GM12878 (cell line): ENCODE measurements around the gene VSTM5. TPM values are rescaled to one million over a fixed set of nuclear protein-coding genes. Genes with fewer than 3 reads are reported as not detected.

Experiments
- BCL11A ChIP-seq: IDR thresholded peaks from 2 replicates; pipeline ENCODE4 v1.6.1; 2011; ENCODE audit warnings: low read depth, low read length
- CEBPB ChIP-seq, 2 experiments: fragments of 150-350 bp in 1 of 2; IDR thresholded peaks; 2 replicates each; pipeline ENCODE4 v1.6.1; 2012 to 2014; ENCODE audit warnings: low read depth in 2 of 2, low read length in 2 of 2, borderline replicate concordance in 1 of 2, inconsistent platforms in 1 of 2
- FOXM1 ChIP-seq: IDR thresholded peaks from 2 replicates; pipeline ENCODE4 v1.6.1; 2012; ENCODE audit warnings: low read depth, mild to moderate bottlenecking, inconsistent platforms, low read length, moderate library complexity
- GABPA ChIP-seq: IDR thresholded peaks from 2 replicates; pipeline ENCODE4 v1.6.1; 2014; ENCODE audit warnings: antibody characterized with exemption, low read depth, mild to moderate bottlenecking, inconsistent platforms
- HCFC1 ChIP-seq: fragments of 150-350 bp; IDR thresholded peaks from 2 replicates; pipeline ENCODE4 v1.6.1; 2014; ENCODE audit warnings: low read length
- HDAC6 ChIP-seq: fragments of 200-600 bp; sonication (generic); IDR thresholded peaks from one replicate; pipeline ENCODE4 v1.8.0; 2017; ENCODE audit warnings: antibody characterized with exemption; ENCODE audit not compliant: unreplicated experiment
- NFXL1 ChIP-seq: fragments of 450-650 bp; IDR thresholded peaks from 2 replicates; pipeline ENCODE4 v1.6.1; 2017; ENCODE audit warnings: antibody characterized with exemption, mild to moderate bottlenecking, borderline replicate concordance
- NRF1 ChIP-seq: conservative IDR thresholded peaks from 2 replicates; pipeline ENCODE4 v1.6.1; 2011; ENCODE audit warnings: mild to moderate bottlenecking, low read depth, low read length, improper control_type of control experiment
- PML ChIP-seq: IDR thresholded peaks from 2 replicates; pipeline ENCODE4 v1.6.1; 2012; ENCODE audit warnings: low read length, inconsistent platforms
- RAD51 ChIP-seq: fragments of 450-650 bp; IDR thresholded peaks from 2 replicates; pipeline ENCODE4 v1.6.1; 2016; ENCODE audit warnings: moderate library complexity, mild to moderate bottlenecking, inconsistent platforms
- RB1 ChIP-seq: fragments of 450-650 bp; formaldehyde crosslinking; IDR thresholded peaks from 2 replicates; pipeline ENCODE4 v1.6.1; 2017; ENCODE audit warnings: mild to moderate bottlenecking, borderline replicate concordance
- RFX5 ChIP-seq: IDR thresholded peaks from 2 replicates; pipeline ENCODE4 v1.6.1; 2011; ENCODE audit warnings: low read depth, low read length, improper control_type of control experiment
- SMAD1 ChIP-seq: fragments of 450-650 bp; IDR thresholded peaks from 2 replicates; pipeline ENCODE4 v1.6.1; 2018; ENCODE audit warnings: mild to moderate bottlenecking, low read depth; ENCODE audit not compliant: partially characterized antibody
- SMC3 ChIP-seq: IDR thresholded peaks from 2 replicates; pipeline ENCODE4 v1.6.1; 2011; ENCODE audit warnings: low read length, improper control_type of control experiment, borderline replicate concordance
- SREBF2 ChIP-seq: IDR thresholded peaks from 2 replicates; pipeline ENCODE4 v1.6.1; 2012; ENCODE audit warnings: mild to moderate bottlenecking, low read length
- STAT1 ChIP-seq: fragments of 450-650 bp; conservative IDR thresholded peaks from 2 replicates; pipeline ENCODE4 v1.6.1; 2014; ENCODE audit warnings: antibody characterized with exemption, mild to moderate bottlenecking
- STAT3 ChIP-seq: IDR thresholded peaks from 2 replicates; pipeline ENCODE4 v1.6.1; 2011; ENCODE audit warnings: low read depth, low read length, improper control_type of control experiment
- ZNF217 ChIP-seq: fragments of 450-650 bp; IDR thresholded peaks from 2 replicates; pipeline ENCODE4 v1.6.1; 2017; ENCODE audit warnings: antibody characterized with exemption, mild to moderate bottlenecking
- ZNF274 ChIP-seq: IDR thresholded peaks from one replicate; pipeline ENCODE4 v1.8.0; 2011; ENCODE audit not compliant: insufficient read length, insufficient read depth
- ZNF384 ChIP-seq: IDR thresholded peaks from 2 replicates; pipeline ENCODE4 v1.6.1; 2012; ENCODE audit warnings: low read depth, mild to moderate bottlenecking, low read length, improper control_type of control experiment, borderline replicate concordance
- polyA plus RNA-seq, 11 experiments: library from polyadenylated mRNA; depleted of rRNA in 4 of 11; unstranded in 6 of 11; stranded (reverse) in 5 of 11; fragments of >200 nt; fragmentation: Nextera tagmentation in 4 of 11; fragmentation: Illumina TruSeq in 1 of 11; extraction: Ambion mirVana in 4 of 11; extraction: Trizol in 1 of 11; gene quantifications; 1 replicate in 1 of 11; 2 replicates in 10 of 11; pipeline versions ENCODE4 v1.2.1 to v1.2.3, GENCODE V29; 2011 to 2016; ENCODE audit warnings: inconsistent platforms in 2 of 11, missing spikeins in 2 of 11, low read depth in 1 of 11
- total RNA-seq, 4 experiments: library from RNA; depleted of rRNA in 3 of 4; stranded (reverse); fragments of >200 nt in 3 of 4; fragmentation: Illumina TruSeq in 1 of 4; extraction: Trizol in 1 of 4; gene quantifications; 2 replicates each; pipeline versions ENCODE4 v1.2.1 to v1.2.3, GENCODE V29; 2013 to 2021
- TF ChIP-seq, protein P1 (sequence below): IDR thresholded peaks from 2 replicates; pipeline ENCODE4 v1.6.1; 2011; ENCODE audit warnings: borderline replicate concordance, low read depth, mild to moderate bottlenecking, moderate library complexity, low read length; ENCODE audit not compliant: insufficient read depth, poor library complexity, severe bottlenecking
- TF ChIP-seq, protein P2 (sequence below): IDR thresholded peaks from 2 replicates; pipeline ENCODE4 v1.6.1; 2012; ENCODE audit warnings: low read depth, low read length, improper control_type of control experiment
- TF ChIP-seq, protein P3 (sequence below): fragments of 150-350 bp; IDR thresholded peaks from 2 replicates; pipeline ENCODE4 v1.6.1; 2014; ENCODE audit warnings: mild to moderate bottlenecking, low read depth, low read length
- TF ChIP-seq, protein P4 (sequence below): IDR thresholded peaks from 2 replicates; pipeline ENCODE4 v1.6.1; 2012; ENCODE audit warnings: low read length, inconsistent platforms
- TF ChIP-seq, protein P5 (sequence below): fragments of 450-650 bp; IDR thresholded peaks from 2 replicates; pipeline ENCODE4 v1.6.1; 2014; ENCODE audit warnings: mild to moderate bottlenecking

Gene VSTM5
- total and polyA plus RNA-seq, 10 of the 15 experiments (the other 5 are each of a cell fraction or from before 2014, with no cell fraction given) = not detected

DNA sequence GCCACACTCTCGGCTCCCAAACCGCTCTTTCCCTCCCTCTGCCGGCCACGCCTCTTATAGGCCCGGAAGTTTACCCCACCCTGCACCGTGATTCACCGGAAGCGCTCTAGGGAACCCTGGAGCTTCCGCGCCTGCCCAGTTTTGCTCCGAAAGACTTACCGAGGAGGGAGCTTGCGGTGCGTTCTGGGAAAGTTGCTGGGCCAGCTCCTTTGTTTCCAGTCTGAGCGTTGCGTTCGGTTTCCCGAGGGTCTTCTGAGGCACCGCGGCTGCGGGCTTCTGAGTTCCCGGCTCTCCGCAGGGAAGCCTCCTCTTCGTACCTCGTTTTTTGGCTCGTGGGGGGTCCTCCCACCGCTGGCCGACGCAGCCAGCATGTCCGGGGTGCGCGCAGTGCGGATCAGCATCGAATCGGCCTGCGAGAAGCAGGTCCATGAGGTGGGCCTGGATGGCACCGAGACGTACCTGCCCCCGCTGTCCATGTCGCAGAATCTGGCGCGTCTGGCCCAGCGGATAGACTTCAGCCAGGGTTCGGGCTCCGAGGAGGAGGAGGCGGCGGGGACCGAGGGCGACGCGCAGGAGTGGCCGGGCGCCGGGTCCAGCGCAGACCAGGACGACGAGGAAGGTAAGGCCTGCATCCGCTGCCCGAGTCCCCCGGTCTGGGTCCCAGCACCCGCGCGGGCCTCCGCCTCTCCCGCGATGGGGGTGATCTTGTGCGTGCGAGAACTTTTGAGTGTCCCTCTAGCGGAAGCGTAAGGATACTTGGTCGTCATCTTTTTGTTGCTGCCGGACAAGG lies 66.1 kb downstream of the VSTM5 start, which contains the start of gene MED17 (continued):
- TF ChIP-seq NFXL1 (no peak), HDAC6 (no peak), GABPA (peak; percentile 92), PML (peak; percentile 97), ZNF274 (no peak), CEBPB (IDR thresholded peaks at IDR 0.05; ENCODE audit: borderline replicate concordance in 1 of 2, low read depth in 2 of 2, low read length in 2 of 2) (no peak), NRF1 (no peak), RB1 (no peak), HCFC1 (peak; percentile 37; the same call in 1 of the 2 replicates), SMC3 (no peak; the same call in 1 of the 2 replicates), SMAD1 (no peak), BCL11A (0 out of 2 replicates have a peak, but pooled peaks have one; percentile 9), RFX5 (no peak), ZNF217 (no peak), RAD51 (no peak), SREBF2 (no peak), STAT3 (no peak), STAT1 (no peak), ZNF384 (no peak), FOXM1 (no peak)
- TF ChIP-seq, protein P1, sequence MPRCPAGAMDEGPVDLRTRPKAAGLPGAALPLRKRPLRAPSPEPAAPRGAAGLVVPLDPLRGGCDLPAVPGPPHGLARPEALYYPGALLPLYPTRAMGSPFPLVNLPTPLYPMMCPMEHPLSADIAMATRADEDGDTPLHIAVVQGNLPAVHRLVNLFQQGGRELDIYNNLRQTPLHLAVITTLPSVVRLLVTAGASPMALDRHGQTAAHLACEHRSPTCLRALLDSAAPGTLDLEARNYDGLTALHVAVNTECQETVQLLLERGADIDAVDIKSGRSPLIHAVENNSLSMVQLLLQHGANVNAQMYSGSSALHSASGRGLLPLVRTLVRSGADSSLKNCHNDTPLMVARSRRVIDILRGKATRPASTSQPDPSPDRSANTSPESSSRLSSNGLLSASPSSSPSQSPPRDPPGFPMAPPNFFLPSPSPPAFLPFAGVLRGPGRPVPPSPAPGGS = no peak
- TF ChIP-seq, protein P2, sequence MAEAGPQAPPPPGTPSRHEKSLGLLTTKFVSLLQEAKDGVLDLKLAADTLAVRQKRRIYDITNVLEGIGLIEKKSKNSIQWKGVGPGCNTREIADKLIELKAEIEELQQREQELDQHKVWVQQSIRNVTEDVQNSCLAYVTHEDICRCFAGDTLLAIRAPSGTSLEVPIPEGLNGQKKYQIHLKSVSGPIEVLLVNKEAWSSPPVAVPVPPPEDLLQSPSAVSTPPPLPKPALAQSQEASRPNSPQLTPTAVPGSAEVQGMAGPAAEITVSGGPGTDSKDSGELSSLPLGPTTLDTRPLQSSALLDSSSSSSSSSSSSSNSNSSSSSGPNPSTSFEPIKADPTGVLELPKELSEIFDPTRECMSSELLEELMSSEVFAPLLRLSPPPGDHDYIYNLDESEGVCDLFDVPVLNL = no peak
- TF ChIP-seq, protein P3, sequence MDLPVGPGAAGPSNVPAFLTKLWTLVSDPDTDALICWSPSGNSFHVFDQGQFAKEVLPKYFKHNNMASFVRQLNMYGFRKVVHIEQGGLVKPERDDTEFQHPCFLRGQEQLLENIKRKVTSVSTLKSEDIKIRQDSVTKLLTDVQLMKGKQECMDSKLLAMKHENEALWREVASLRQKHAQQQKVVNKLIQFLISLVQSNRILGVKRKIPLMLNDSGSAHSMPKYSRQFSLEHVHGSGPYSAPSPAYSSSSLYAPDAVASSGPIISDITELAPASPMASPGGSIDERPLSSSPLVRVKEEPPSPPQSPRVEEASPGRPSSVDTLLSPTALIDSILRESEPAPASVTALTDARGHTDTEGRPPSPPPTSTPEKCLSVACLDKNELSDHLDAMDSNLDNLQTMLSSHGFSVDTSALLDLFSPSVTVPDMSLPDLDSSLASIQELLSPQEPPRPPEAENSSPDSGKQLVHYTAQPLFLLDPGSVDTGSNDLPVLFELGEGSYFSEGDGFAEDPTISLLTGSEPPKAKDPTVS = 0 out of 2 replicates have a peak, but pooled peaks have one; percentile 2
- TF ChIP-seq, protein P4, sequence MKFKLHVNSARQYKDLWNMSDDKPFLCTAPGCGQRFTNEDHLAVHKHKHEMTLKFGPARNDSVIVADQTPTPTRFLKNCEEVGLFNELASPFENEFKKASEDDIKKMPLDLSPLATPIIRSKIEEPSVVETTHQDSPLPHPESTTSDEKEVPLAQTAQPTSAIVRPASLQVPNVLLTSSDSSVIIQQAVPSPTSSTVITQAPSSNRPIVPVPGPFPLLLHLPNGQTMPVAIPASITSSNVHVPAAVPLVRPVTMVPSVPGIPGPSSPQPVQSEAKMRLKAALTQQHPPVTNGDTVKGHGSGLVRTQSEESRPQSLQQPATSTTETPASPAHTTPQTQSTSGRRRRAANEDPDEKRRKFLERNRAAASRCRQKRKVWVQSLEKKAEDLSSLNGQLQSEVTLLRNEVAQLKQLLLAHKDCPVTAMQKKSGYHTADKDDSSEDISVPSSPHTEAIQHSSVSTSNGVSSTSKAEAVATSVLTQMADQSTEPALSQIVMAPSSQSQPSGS = no peak
- TF ChIP-seq, protein P5, sequence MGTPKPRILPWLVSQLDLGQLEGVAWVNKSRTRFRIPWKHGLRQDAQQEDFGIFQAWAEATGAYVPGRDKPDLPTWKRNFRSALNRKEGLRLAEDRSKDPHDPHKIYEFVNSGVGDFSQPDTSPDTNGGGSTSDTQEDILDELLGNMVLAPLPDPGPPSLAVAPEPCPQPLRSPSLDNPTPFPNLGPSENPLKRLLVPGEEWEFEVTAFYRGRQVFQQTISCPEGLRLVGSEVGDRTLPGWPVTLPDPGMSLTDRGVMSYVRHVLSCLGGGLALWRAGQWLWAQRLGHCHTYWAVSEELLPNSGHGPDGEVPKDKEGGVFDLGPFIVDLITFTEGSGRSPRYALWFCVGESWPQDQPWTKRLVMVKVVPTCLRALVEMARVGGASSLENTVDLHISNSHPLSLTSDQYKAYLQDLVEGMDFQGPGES = no peak
